Smooth muscle cell (in vitro differentiated cells): ENCODE measurements around the gene NLRC3. TPM values are rescaled to one million over a fixed set of nuclear protein-coding genes. Genes with fewer than 3 reads are reported as not detected.
"Not testable (repeated sequence)": the region's sequence is repeated elsewhere in the genome, so short reads cannot be mapped to it uniquely, and the experiment has no call there.

Experiments used
- DNase-seq: peaks from one replicate; lab custom pipeline; 2025; ENCODE audit not compliant: unreplicated experiment; lab: John Stamatoyannopoulos, UW
- H2AFZ ChIP-seq: fragments of 200-600 bp; sonication (generic); 2 replicates; pipeline ENCODE4 v1.6.0; 2016; ENCODE audit warnings: antibody characterized with exemption, low read depth, mild to moderate bottlenecking
- H3F3A ChIP-seq: fragments of 200-600 bp; sonication (generic); 2 replicates; pipeline ENCODE4 v1.6.0; 2017; ENCODE audit warnings: antibody characterized with exemption, low read depth
- H3K27ac ChIP-seq: fragments of 200-600 bp; sonication (generic); 2 replicates; pipeline ENCODE4 v1.5.1; 2016; ENCODE audit warnings: low read depth, mild to moderate bottlenecking
- H3K27me3 ChIP-seq: fragments of 200-600 bp; sonication (generic); 2 replicates; pipeline ENCODE4 v1.6.1; 2016; ENCODE audit warnings: low read depth, mild to moderate bottlenecking
- H3K36me3 ChIP-seq: fragments of 200-600 bp; sonication (generic); 2 replicates; pipeline ENCODE4 v1.5.1; 2016; ENCODE audit warnings: low read depth
- H3K4me1 ChIP-seq: fragments of 200-600 bp; sonication (generic); 2 replicates; pipeline ENCODE4 v1.5.1; 2016; ENCODE audit warnings: low read depth
- H3K4me2 ChIP-seq: fragments of 200-600 bp; sonication (generic); 2 replicates; pipeline ENCODE4 v1.6.0; 2016; ENCODE audit warnings: mild to moderate bottlenecking
- H3K4me3 ChIP-seq: fragments of 200-600 bp; sonication (generic); 2 replicates; pipeline ENCODE4 v1.5.1; 2016; ENCODE audit warnings: mild to moderate bottlenecking
- H3K79me2 ChIP-seq: fragments of 200-600 bp; sonication (generic); 2 replicates; pipeline ENCODE4 v1.6.0; 2016; ENCODE audit warnings: low read depth, mild to moderate bottlenecking
- H3K9ac ChIP-seq: fragments of 200-600 bp; sonication (generic); 2 replicates; pipeline ENCODE4 v1.6.0; 2016; ENCODE audit warnings: low read depth
- H3K9me3 ChIP-seq: fragments of 200-600 bp; sonication (generic); replicated peaks from 2 replicates; pipeline ENCODE4 v1.5.1; 2016; ENCODE audit warnings: low read depth
- H4K20me1 ChIP-seq: fragments of 200-600 bp; sonication (generic); 2 replicates; pipeline ENCODE4 v1.6.0; 2016; ENCODE audit warnings: low read depth
- WGBS: methylation state at CpG from one replicate; pipeline ENCODE4 v1.1.7; 2016; ENCODE audit warnings: low lambda C conversion rate; 5-methylcytosine and 5-hydroxymethylcytosine counted together
- polyA plus RNA-seq: library from polyadenylated mRNA; unstranded; fragments of >200 nt; fragmentation: Nextera tagmentation; extraction: Ambion mirVana; gene quantifications from 2 replicates; pipeline ENCODE4 v1.2.1, GENCODE V29; 2016
- total RNA-seq: library from RNA; depleted of rRNA; stranded (reverse); fragments of >200 nt; gene quantifications from 2 replicates; pipeline ENCODE4 v1.2.3, GENCODE V29; 2014
- TF ChIP-seq, protein P1 (sequence below): fragments of 200-600 bp; sonication (generic); IDR thresholded peaks from 2 replicates; pipeline ENCODE4 v1.5.1; 2017; ENCODE audit warnings: borderline replicate concordance, mild to moderate bottlenecking, antibody characterized with exemption; ENCODE audit not compliant: insufficient read depth, poor library complexity, severe bottlenecking

Gene NLRC3
- total and polyA plus RNA-seq, 2 experiments from 2014 or later = 0.02 TPM; not detected in 1

DNA sequence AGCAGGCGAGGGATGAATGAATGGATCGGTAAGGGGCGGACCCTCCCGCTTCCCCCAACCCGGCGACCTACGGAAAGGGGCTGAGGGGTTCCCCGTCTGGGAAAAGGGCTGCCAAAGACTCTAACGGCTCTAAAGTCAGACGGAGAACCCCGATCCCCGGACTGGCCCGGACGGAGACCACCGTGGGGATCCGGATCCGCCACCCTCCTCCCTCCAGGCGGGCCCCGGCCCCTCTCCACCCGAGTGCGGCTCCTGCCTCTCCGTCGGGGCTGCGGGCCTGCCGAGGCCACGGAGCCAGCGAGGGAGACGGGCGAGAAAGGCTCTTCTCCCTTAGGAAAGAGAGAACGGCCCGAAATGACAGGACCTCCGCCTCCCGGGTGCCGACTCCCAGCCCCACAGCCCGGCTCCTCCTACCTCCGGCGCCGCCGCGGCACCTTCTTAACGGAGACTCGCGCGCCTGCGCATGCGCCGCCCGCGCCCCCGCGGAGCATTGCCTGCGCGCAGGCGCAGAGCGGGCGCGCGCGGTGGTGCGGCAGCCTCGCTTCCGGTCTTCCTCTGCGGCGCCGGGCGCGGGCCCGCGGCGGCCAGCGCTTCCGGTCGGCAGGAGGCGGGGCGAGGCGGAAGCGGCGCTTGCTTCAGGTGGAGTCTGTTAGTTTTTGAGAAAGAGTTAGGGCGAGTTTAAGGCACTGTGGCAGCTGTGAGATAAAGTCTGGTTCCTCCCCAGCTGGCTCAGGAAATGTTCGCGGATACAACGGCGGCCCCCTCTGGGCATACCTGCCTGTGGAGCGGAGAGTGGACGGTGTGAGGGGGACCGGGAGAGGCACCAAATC lies 34.2 kb upstream of the NLRC3 start, which contains the start of gene SLX4:
SLX4 (minus strand) TSS at position 461 of the 830 bp plus-strand sequence. CDS start 2,642 bp downstream, outside the sequence.
- DNase-seq = peak; percentile 68
- no peaks in the 10 kb centered on the region for H3K9me3 ChIP-seq
- under 1% methylated on average over 85 of the region's 86 CpGs for WGBS
- H4K20me1 ChIP-seq = no peaks in the 10 kb centered on the region
- peak within 1 kb of the TSS; percentile 97 for H3K4me2 ChIP-seq
- H3K4me3 ChIP-seq = peak within 1 kb of the TSS; percentile 95
- no peaks in the 10 kb centered on the region for H3K36me3 ChIP-seq
- no peaks in the 10 kb centered on the region for H3K27me3 ChIP-seq
- H3K27ac ChIP-seq = peak within 1 kb of the TSS; percentile 56
- TF ChIP-seq, protein P1, sequence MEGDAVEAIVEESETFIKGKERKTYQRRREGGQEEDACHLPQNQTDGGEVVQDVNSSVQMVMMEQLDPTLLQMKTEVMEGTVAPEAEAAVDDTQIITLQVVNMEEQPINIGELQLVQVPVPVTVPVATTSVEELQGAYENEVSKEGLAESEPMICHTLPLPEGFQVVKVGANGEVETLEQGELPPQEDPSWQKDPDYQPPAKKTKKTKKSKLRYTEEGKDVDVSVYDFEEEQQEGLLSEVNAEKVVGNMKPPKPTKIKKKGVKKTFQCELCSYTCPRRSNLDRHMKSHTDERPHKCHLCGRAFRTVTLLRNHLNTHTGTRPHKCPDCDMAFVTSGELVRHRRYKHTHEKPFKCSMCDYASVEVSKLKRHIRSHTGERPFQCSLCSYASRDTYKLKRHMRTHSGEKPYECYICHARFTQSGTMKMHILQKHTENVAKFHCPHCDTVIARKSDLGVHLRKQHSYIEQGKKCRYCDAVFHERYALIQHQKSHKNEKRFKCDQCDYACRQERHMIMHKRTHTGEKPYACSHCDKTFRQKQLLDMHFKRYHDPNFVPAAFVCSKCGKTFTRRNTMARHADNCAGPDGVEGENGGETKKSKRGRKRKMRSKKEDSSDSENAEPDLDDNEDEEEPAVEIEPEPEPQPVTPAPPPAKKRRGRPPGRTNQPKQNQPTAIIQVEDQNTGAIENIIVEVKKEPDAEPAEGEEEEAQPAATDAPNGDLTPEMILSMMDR = no peak
- peak within 1 kb of the TSS; percentile 91 for H2AFZ ChIP-seq
- peaks cover 57% of the 10 kb centered on the region for H3K79me2 ChIP-seq
- H3K4me1 ChIP-seq = no peaks in the 10 kb centered on the region
- no peaks in the 10 kb centered on the region for H3F3A ChIP-seq
- peak within 1 kb of the TSS; percentile 88 for H3K9ac ChIP-seq

DNA sequence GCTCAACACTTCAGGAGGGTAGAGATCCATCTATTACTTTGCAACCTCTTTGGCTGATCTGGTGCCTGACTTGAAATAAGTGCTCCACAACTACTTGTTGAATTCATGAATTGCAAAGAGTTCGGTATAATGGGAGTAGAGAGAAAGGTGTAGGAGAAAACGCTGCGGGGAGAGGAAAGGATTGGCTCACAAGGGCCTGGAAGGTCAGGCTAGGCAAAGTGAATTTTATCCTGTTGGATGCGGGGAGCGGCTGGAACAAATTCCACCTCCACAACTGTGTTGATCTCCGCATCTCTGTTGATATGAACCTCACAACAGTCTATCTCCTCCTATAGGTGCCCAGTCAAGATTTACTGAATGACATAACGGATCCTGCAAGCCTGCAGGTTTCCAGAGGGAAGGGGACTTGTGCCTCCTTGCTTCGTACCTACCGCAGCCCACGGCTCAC lies 33.5 kb upstream of the NLRC3 start:
- Histone ChIP-seq H3K4me2 (peak overlapping the region; percentile 97), H3K4me1 (no peaks in the 10 kb centered on the region), H3K79me2 (peaks cover 51% of the 10 kb centered on the region), H3K9ac (peak overlapping the region; percentile 88), H3K27me3 (no peaks in the 10 kb centered on the region), H3K36me3 (no peaks in the 10 kb centered on the region), H3K4me3 (peak overlapping the region; percentile 95), H2AFZ (peak overlapping the region; percentile 91), H3K9me3 (no peaks in the 10 kb centered on the region), H3K27ac (peak overlapping the region; percentile 56), H3F3A (no peaks in the 10 kb centered on the region), H4K20me1 (no peaks in the 10 kb centered on the region)
- WGBS = 6% methylated on average over 10 of the region's 10 CpGs
- TF ChIP-seq, protein P1 = no peak
- DNase-seq = no peak

DNA sequence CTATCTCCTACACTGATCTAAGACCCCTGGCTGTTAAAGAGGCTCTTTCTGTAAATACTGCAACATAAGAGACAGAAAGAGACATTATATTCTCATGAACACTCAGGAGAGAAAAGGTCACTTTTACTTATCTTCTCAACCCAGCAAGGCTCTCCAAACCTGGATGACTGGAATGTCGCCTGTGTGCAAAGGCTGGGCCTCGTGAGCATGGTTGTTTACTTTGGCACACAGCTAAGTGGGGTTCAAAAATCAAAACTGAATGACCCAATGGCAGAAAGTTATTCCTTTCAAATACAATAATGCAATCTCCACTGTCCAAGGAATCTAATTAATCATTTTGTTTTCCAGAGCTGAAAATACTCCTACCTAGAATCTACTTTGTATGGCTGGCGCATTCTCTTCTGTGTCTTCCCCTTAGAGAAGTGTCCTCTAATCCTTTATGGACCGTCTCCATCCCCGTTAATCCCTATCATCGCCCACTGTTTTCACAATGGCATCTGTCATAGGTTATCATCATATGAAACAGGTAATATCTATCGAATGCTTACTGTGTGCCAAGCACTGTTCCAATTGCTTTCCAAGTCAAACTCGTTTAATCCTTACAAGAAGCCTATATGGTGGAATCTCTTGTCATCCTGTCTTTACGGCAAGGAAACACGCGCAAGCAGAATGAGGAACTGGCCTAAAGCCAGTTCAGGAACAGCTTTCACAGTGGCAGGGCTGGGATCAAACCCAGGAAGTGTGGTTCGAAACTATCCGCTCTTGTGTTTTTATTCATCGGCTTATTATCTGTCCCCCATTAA lies 32.9 kb upstream of the NLRC3 start:
- no peaks in the 10 kb centered on the region for H3K27me3 ChIP-seq
- no peak overlapping the region for H3K9ac ChIP-seq
- peak overlapping the region; percentile 95 for H3K4me3 ChIP-seq
- no peaks in the 10 kb centered on the region for H3K36me3 ChIP-seq
- no peak for DNase-seq
- TF ChIP-seq, protein P1 = no peak
- no peaks in the 10 kb centered on the region for H3F3A ChIP-seq
- 89% methylated on average over 14 of the region's 14 CpGs for WGBS
- H3K79me2 ChIP-seq = peaks cover 44% of the 10 kb centered on the region
- no peaks in the 10 kb centered on the region for H3K4me1 ChIP-seq
- peak overlapping the region; percentile 97 for H3K4me2 ChIP-seq
- H4K20me1 ChIP-seq = no peaks in the 10 kb centered on the region
- H3K9me3 ChIP-seq = no peaks in the 10 kb centered on the region
- no peak overlapping the region for H3K27ac ChIP-seq
- H2AFZ ChIP-seq = no peak overlapping the region

DNA sequence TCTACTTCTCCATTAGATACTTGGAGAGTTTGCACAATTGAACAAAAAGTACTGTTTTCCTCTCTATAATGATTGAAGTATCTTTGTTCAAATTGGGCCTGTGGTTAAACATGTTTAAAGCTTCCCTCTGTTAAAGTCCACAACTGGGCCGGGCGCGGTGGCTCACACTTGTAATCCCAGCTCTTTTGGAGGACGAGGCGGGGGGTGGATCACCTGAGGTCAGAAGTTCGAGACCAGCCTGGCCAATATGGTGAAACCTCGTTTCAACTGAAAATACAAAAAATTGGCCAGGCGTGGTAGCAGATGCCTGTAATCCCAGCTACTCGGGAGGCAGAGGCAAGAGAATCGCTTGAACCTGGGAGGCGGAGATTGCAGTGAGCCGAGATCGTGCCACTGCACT lies 31.8 kb upstream of the NLRC3 start:
- not testable (repeated sequence) for H4K20me1 ChIP-seq, H3K4me3 ChIP-seq, H3F3A ChIP-seq, H3K4me2 ChIP-seq, H3K27ac ChIP-seq, H3K9me3 ChIP-seq, H2AFZ ChIP-seq, H3K27me3 ChIP-seq, DNase-seq, H3K36me3 ChIP-seq, H3K9ac ChIP-seq, H3K4me1 ChIP-seq
- H3K79me2 ChIP-seq = peaks cover 33% of the 10 kb centered on the region
- 98% methylated on average over 13 of the region's 13 CpGs for WGBS
